ENCODE results near the gene CDH4.

CDH4 gene

GRCh38 chr20:61640131-61640870 lies 388.2 kb downstream of the CDH4 start:
- no peak for FAIRE-seq

DNA sequence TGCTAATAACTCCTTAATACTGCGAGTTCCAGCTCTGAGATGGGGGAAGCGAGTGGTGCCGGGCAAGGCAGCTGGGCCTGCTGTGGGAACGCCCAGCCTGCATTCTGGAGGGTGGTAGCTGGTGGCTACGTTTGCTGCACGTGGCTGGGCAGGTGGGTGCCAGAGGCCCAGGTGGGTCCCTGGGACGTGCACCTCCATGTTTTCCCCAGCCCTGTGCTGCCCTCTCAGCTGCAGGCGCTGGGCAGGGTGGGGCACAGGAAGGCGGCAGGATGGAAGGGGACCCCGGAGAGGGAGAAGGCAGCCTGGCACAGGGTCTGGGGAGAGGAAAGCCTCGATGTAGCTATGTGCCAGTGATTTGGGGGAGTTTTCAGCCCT lies 388.8 kb downstream of the CDH4 start:
- FAIRE-seq, result no peak

DNA sequence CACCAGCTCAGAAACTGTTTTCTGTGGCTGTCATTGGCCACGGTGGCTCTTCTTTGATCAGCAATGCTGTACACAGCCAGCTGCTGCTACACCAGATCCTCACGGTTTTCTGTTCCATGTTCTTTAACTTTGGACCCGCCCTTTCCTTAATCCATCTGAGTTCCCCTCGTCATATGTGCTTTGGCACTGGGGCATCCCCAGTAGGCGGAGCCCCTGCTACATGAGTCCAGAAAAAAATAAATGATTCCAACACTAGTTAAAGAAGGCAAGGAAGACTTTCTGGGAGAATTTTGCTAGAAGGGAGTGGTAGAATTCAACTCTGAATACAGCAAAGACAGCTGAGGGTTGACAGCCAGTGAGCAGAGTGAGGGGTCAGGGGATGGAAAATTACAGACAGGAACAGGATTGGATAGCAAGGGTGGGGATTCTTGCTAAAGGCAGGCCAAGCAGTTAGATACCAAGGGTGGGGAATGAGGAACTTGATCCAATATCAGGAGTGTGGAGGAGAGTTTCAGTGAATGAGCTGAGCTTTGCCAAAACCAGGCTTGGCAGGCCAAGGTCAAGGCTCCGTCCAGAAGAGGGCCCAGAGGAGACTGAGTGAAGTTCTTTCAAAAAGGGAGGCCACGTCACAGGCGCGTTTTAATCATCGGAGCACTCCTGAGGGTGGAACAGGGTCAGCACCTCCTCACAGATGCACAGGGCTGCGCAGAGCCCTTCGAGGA lies 391.8 kb downstream of the CDH4 start:
- no peak for FAIRE-seq

- no peak for FAIRE-seq
Observed at GRCh38 chr20:61644378-61645076, 392.5 kb downstream of the CDH4 start.

- FAIRE-seq, result no peak
Observed at GRCh38 chr20:61645732-61646131, 393.7 kb downstream of the CDH4 start.

DNA sequence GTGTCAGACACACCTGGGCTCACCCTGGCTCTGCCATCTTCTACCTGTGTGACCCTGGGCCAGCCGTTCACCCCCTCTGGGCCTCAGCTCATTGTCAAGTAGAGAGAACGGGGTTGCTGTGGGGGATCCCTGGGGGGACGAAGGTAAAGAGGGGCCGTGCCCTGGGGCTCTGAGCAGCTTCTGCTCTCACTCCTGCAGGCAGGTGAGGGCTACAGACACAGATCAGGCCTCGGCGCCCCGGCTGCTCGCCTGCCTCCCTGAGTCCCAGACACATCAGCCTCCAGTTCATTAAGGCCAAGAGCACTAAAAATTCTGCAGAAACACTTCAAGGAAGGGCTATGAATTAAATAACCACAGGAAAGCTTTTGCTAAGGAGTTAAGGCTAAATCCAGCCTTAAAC lies 394.4 kb downstream of the CDH4 start:
- FAIRE-seq, result no peak

GRCh38 chr20:61646986-61647385 lies 394.9 kb downstream of the CDH4 start:
- FAIRE-seq, result no peak

DNA sequence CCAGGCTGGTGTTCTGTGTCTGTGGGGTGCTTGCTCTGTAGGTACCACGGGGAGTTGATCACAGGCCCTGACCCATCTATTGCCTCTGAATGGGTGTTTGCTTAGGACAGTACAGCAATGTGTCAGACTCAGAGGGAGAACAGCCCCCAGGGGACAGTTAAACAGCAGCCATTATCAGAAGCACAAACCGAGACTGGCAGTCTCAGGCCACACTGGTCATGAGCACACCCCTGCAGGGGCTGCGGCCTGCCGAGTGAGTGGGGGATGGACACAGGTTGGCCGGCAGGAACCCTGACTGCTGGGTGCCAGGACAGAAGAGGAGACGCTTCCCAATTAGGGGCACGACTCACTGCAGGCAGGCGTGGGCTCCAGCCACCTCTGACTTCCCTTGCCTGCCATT lies 395.6 kb downstream of the CDH4 start:
- FAIRE-seq, result no peak

- no peak for FAIRE-seq
Observed at GRCh38 chr20:61649105-61649859, 397.2 kb downstream of the CDH4 start.

GRCh38 chr20:61649860-61650162 lies 397.8 kb downstream of the CDH4 start:
- FAIRE-seq, result no peak

DNA sequence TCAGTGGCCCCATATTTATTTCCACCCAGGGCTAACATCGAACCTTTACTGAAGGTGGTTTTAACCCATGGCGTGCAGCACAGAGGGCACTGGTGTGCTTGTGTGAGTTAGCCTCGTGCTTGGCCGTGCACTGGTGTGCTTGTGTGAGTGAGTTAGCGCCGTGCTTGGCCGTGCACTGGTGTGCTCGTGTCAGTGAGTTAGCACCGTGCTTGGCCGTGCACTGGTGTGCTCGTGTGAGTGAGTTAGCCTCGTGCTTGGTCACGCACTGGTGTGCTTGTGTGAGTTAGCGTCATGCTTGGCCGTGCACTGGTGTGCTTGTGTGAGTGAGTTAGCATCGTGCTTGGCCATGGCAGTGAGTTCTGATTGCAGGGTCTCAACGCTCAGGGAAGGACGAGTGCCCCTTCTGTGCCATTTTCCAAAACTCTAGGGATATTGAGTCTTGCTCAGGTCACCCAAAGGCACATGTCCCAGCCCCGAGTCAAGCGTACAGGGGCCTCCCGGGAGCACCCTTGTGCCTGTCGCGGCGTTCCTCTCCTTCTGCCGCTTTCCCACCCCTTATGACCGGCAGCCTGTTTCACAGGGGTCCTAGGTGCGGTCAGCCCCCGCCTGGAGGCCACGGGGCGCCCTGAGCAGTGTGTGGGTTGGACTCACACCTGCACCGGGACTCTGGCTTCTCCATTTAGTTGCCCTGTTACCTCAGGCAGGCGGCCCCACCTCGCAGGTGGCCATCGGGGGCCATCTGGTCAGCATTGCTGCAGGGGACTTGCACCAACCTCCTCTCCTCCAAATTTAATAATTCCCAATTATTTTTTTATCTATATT lies 399.1 kb downstream of the CDH4 start:
- no peak for FAIRE-seq

DNA sequence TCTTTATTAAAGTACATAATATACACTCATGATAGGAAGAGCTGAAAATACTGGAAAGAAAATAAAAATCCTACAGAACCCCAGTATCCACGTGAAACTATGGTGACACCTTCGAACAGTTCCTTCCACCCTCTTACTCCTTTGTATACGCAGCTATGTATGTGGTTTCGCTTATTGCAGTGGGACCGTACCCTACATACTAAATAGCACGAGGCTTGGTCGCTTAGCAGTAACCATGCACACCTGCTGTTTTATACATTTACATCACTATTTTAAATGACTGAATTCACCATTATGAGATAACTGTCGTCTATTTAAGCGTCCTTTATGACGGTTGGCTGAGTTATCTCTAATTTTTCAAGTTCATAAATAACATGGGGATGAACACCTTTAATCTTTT lies 400.1 kb downstream of the CDH4 start:
- no peak for FAIRE-seq

DNA sequence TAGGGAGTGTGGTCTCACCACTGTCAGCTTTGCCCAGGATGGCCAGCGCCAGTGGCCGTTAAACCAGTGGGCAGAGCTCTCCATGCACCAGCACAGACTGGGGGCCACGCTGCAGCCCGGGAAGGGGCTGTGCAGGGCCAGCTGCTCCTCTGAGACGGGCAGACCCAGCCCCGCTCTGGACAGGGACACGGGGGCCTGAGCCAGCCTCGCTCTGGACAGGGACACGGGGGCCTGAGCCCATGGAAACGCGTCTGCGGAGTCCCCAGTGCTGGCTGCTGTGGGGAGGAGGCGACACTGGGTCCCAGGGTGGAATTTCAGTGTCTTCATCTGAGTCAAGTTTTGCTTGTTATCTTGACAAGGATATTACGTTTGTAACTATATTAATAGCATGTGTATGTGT lies 402.7 kb downstream of the CDH4 start:
- no peak for FAIRE-seq

GRCh38 chr20:61655591-61655990 lies 403.5 kb downstream of the CDH4 start:
- FAIRE-seq, result no peak

DNA sequence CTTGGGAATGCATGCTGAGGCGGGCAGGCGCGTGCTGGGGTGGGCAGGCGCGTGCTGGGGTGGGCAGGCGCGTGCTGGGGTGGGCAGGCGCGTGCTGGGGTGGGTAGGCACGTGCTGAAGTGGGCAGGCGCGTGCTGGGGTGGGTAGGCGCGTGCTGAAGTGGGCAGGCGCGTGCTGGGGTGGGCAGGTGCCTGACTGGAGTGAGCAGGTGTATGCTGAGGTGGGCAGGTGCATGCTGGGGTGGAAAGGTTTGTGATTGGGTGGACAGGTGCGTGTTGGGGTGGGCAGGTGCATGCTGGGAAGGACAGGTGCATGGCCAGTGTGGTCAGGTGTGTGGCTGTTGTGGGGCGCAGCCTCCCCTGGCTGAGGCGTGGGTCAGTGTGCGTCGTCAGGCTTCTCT lies 404.1 kb downstream of the CDH4 start:
- no peak for FAIRE-seq

GRCh38 chr20:61657721-61658377 lies 405.8 kb downstream of the CDH4 start:
- FAIRE-seq, result no peak

GRCh38 chr20:61658563-61658962 lies 406.5 kb downstream of the CDH4 start:
- FAIRE-seq, result no peak

DNA sequence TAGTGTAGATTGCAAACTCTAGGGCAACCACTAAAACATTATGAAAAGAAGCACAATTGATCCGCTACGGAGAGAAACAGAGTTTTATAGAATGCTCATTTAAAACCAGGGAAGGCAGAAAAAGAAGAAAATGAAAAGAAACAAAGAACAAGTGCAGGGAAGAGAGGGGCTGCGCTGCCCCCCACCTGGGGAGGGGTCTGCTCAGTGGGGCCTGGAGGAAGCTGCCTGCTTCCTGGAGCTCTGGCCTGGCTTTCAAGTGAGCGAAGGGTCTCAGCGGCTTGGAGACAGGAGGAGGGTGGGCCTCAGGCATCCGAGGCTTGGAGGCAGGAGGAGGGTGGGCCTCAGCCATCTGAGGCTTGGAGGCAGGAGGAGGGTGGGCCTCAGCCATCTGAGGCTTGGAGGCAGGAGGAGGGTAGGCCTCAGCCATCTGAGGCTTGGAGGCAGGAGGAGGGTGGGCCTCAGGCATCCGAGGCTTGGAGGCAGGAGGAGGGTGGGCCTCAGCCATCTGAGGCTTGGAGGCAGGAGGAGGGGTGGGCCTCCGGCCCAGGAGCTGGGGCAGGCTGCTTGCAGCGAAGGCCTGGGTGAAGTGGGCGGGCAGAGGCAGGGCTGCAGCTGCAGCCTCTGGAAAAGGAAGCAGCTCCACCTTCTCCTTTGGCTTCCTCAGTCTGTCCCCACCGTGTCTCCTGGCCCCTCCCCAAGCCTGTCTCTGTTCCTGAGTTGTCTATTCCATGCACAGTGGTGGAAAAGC lies 407.4 kb downstream of the CDH4 start:
- FAIRE-seq, result no peak

DNA sequence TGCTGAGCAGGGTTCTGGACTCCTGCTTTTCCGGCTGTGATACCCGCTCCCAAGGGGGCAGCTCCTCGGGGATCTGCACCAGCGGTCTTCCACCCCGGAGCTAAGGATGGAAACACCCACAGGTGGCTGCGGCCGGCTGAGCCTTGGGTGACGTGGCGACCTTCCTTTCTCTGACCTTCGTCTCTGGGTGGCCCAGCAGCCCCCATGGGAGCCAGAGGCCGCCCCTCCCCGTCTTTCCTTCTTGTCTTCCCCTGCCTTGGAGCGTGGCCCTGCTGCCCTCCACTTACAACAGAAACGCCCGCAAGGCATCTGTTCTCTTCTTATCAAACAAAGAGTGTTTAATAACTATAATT lies 407.9 kb downstream of the CDH4 start:
- no peak for FAIRE-seq

DNA sequence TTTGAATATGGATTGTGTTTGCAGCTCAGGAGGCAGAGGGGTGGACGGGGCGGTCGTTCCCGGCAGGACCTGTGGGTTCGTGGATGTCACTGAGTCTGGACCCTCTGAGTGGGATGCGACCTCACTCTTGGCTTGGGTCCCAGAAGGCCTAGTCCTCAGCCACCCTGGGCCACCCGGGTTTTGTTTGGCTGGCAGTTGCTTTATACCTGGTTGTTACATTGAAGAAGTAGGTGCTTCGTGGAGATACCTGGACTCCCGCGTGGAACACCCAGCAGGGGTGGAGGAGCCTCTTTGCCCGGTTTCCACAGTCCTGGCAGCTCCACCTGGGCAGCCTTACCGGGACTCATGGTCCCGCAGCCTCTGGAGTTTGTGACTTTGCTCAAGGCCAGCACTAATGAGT lies 408.5 kb downstream of the CDH4 start:
- FAIRE-seq, result no peak

- no peak for FAIRE-seq
Observed at GRCh38 chr20:61661025-61661424, 409.0 kb downstream of the CDH4 start.
